Peyer's patch (tissue), 4 donors: ENCODE results near the gene B3GAT1. TPM values are rescaled to one million over a fixed set of nuclear protein-coding genes. Genes with fewer than 3 reads are reported as not detected.

ENCODE experiments used
- DNase-seq, 3 donors: peaks; one replicate each; pipeline ENCODE4 v3.0.0-alpha.2; 2017 to 2019
- H3K27ac ChIP-seq, 4 donors: fragments of 200-600 bp; sonication (generic); one replicate each; pipeline ENCODE4 v1.5.1; 2016 to 2019
- H3K27me3 ChIP-seq, 2 donors: fragments of 200-600 bp; sonication (generic); one replicate each; pipeline ENCODE4 v1.5.1; 2019
- H3K36me3 ChIP-seq, 3 donors: fragments of 200-600 bp; sonication (generic); one replicate each; pipeline ENCODE4 v1.5.1; 2016 to 2019
- H3K4me1 ChIP-seq, 4 donors: fragments of 200-600 bp; sonication (generic); one replicate each; pipeline ENCODE4 v1.5.1; 2016 to 2019
- H3K4me3 ChIP-seq, 4 donors: fragments of 200-600 bp; sonication (generic); 1 replicate in 3 of 4; 2 replicates in 1 of 4; pipeline ENCODE4 v1.5.1; 2016 to 2019; ENCODE audit warnings: mild to moderate bottlenecking in 1 of 4
- H3K9me3 ChIP-seq, 4 donors: fragments of 200-600 bp; sonication (generic); one replicate each; pipeline ENCODE4 v1.5.1; 2016 to 2019; ENCODE audit warnings: mild to moderate bottlenecking in 1 of 4
- POLR2A ChIP-seq, 2 donors: fragments of 450-650 bp; IDR thresholded peaks; one replicate each; pipeline ENCODE4 v1.5.1; 2017; ENCODE audit warnings: antibody characterized with exemption in 2 of 2, mild to moderate bottlenecking in 2 of 2, moderate library complexity in 2 of 2
- total RNA-seq, 4 donors: library from RNA; depleted of rRNA; stranded (reverse); fragments of >200 nt; gene quantifications; one replicate each; pipeline ENCODE4 v1.1.0, GENCODE V29; 2016
- TF ChIP-seq, protein P1 (sequence below), 6 experiments: fragments of 450-650 bp in 4 of 6; fragments of 200-600 bp in 2 of 6; sonication (generic) in 1 of 6; IDR thresholded peaks; one replicate each; pipeline ENCODE4 v1.5.1; 2017 to 2019; ENCODE audit warnings: antibody characterized with exemption in 6 of 6, mild to moderate bottlenecking in 3 of 6, moderate library complexity in 1 of 6

Gene B3GAT1
- total RNA-seq, 4 donors from 2014 or later = 0.35 to 3.3 (median 0.54) TPM; not detected in 1

DNA sequence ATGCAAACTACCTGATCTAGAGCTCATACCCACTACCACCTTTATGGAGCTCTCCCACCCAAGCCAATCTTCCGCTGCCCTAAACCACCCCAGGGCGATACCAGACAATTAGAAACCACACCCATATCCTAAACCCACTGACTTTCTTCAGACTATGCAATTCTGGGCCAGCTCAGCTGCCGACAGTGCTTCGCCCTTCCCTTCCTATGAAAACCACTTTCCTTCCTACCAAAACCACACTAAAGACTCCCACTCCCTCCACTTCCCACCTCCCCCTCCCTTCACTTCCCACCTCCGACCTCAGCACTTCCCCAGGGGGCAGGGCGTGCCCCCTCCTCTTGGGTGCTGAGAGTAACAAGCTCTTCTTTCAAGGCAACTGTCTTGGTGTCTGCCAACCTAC is 25.1 kb downstream of the B3GAT1 start:
- Histone ChIP-seq H3K4me1 (no peaks in the 10 kb centered on the region), H3K9me3 (no peaks in the 10 kb centered on the region), H3K27ac (no peak overlapping the region), H3K27me3 (no peaks in the 10 kb centered on the region), H3K4me3 (no peak overlapping the region), H3K36me3 (no peaks in the 10 kb centered on the region)
- no peak for DNase-seq
- TF ChIP-seq POLR2A (IDR thresholded peaks at IDR 0.05) = no peak
- TF ChIP-seq, protein P1, sequence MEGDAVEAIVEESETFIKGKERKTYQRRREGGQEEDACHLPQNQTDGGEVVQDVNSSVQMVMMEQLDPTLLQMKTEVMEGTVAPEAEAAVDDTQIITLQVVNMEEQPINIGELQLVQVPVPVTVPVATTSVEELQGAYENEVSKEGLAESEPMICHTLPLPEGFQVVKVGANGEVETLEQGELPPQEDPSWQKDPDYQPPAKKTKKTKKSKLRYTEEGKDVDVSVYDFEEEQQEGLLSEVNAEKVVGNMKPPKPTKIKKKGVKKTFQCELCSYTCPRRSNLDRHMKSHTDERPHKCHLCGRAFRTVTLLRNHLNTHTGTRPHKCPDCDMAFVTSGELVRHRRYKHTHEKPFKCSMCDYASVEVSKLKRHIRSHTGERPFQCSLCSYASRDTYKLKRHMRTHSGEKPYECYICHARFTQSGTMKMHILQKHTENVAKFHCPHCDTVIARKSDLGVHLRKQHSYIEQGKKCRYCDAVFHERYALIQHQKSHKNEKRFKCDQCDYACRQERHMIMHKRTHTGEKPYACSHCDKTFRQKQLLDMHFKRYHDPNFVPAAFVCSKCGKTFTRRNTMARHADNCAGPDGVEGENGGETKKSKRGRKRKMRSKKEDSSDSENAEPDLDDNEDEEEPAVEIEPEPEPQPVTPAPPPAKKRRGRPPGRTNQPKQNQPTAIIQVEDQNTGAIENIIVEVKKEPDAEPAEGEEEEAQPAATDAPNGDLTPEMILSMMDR (IDR thresholded peaks at IDR 0.05) = no peak

GRCh38 chr11:134385774-134386565 is 26.1 kb downstream of the B3GAT1 start:
- no peaks in the 10 kb centered on the region for H3K9me3 ChIP-seq
- no peak overlapping the region for H3K27ac ChIP-seq
- no peak for TF ChIP-seq POLR2A (IDR thresholded peaks at IDR 0.05)
- TF ChIP-seq, protein P1 (IDR thresholded peaks at IDR 0.05) = no peak
- DNase-seq = no peak
- H3K36me3 ChIP-seq = no peaks in the 10 kb centered on the region
- no peak overlapping the region for H3K4me3 ChIP-seq
- no peaks in the 10 kb centered on the region for H3K4me1 ChIP-seq
- no peaks in the 10 kb centered on the region for H3K27me3 ChIP-seq

- DNase-seq = no peak
- Histone ChIP-seq H3K27ac (no peak overlapping the region), H3K27me3 (no peaks in the 10 kb centered on the region), H3K4me1 (no peaks in the 10 kb centered on the region), H3K36me3 (no peaks in the 10 kb centered on the region), H3K4me3 (no peak overlapping the region), H3K9me3 (no peaks in the 10 kb centered on the region)
- TF ChIP-seq, protein P1 (IDR thresholded peaks at IDR 0.05) = no peak
- no peak for TF ChIP-seq POLR2A (IDR thresholded peaks at IDR 0.05)
Measured at GRCh38 chr11:134385171-134385570, 26.9 kb downstream of the B3GAT1 start.

- Histone ChIP-seq H3K27me3 (no peaks in the 10 kb centered on the region), H3K27ac (no peak overlapping the region), H3K36me3 (no peaks in the 10 kb centered on the region)
Measured at GRCh38 chr11:134384406-134384805, 27.6 kb downstream of the B3GAT1 start.

GRCh38 chr11:134383576-134384221 is 28.3 kb downstream of the B3GAT1 start:
- no peaks in the 10 kb centered on the region for H3K36me3 ChIP-seq
- TF ChIP-seq, protein P1 (IDR thresholded peaks at IDR 0.05) = no peak
- no peak for TF ChIP-seq POLR2A (IDR thresholded peaks at IDR 0.05)
- no peaks in the 10 kb centered on the region for H3K9me3 ChIP-seq
- H3K27me3 ChIP-seq = no peaks in the 10 kb centered on the region
- H3K4me1 ChIP-seq = no peaks in the 10 kb centered on the region
- H3K27ac ChIP-seq = no peak overlapping the region
- no peak overlapping the region for H3K4me3 ChIP-seq
- DNase-seq = no peak

More at GRCh38 chr11:134384406-134384805, 27.6 kb downstream of the B3GAT1 start:
- H3K9me3 ChIP-seq = no peaks in the 10 kb centered on the region
- no peak overlapping the region for H3K4me3 ChIP-seq
- H3K4me1 ChIP-seq = no peaks in the 10 kb centered on the region
- DNase-seq = no peak
- no peak for TF ChIP-seq POLR2A (IDR thresholded peaks at IDR 0.05)
- TF ChIP-seq, protein P1 (IDR thresholded peaks at IDR 0.05) = no peak
